MM.1S (cell line): ENCODE measurements around the gene SLC6A12.
A peak's percentile ranks its signal among the peaks of the same experiment; 100 is the strongest.

Experiments used
- CTCF ChIP-seq: fragments of 300-600 bp; sonication (generic); IDR thresholded peaks from 2 replicates; pipeline ENCODE4 v1.5.1; 2016; ENCODE audit warnings: antibody characterized with exemption, low read length, mixed read lengths
- EZH2 ChIP-seq: fragments of 300-600 bp; sonication (generic); optimal IDR thresholded peaks from 2 replicates; pipeline ENCODE3; 2017; ENCODE audit warnings: low read depth, mild to moderate bottlenecking, antibody characterized with exemption, low read length, mixed read lengths

- TF ChIP-seq CTCF (peak; percentile 62), EZH2 (no peak)
These were observed 24.9 kb downstream of the SLC6A12 start for GRCh38 chr12:188910-189621.
